Upper lobe of right lung (tissue), 1 donor: ENCODE measurements around the gene KCNJ15. TPM values are rescaled to one million over a fixed set of nuclear protein-coding genes. Genes with fewer than 3 reads are reported as not detected.

Experiments used
- ATAC-seq: fragments of 200-7000 bp; cut with Tn5 transposase; one replicate; pipeline ENCODE4 v1.9.1; 2020; ENCODE audit warnings: mild to moderate bottlenecking, moderate library complexity
- DNase-seq: peaks from one replicate; pipeline ENCODE4 v3.0.0-alpha.2; 2020
- H3K27ac ChIP-seq: fragments of 200-600 bp; one replicate; pipeline ENCODE4 v1.8.0; 2022
- H3K27me3 ChIP-seq: fragments of 200-600 bp; one replicate; pipeline ENCODE4 v1.8.0; 2022; ENCODE audit warnings: mild to moderate bottlenecking
- H3K36me3 ChIP-seq: fragments of 200-600 bp; one replicate; pipeline ENCODE4 v1.8.0; 2022
- H3K4me1 ChIP-seq: fragments of 200-600 bp; one replicate; pipeline ENCODE4 v1.8.0; 2022
- H3K4me3 ChIP-seq: fragments of 200-600 bp; one replicate; pipeline ENCODE4 v1.8.0; 2022; ENCODE audit warnings: mild to moderate bottlenecking
- H3K9me3 ChIP-seq: fragments of 200-600 bp; one replicate; pipeline ENCODE4 v1.8.0; 2022
- CTCF ChIP-seq: fragments of 200-600 bp; IDR thresholded peaks from one replicate; pipeline ENCODE4 v1.8.0; 2022; ENCODE audit warnings: antibody characterized with exemption
- intact Hi-C: fragments of 100-400 bp; cut with DNase I; formaldehyde crosslinking; loops from one replicate; pipeline ENCODE4 v1.11.0; 2022
- total RNA-seq: library from RNA; stranded (reverse); fragmentation: NEBNext Ultra II Directional; extraction: Animal tissue kit (Norgen Biotek cat#: 25700); gene quantifications from one replicate; pipeline ENCODE4 v1.2.1, GENCODE V29; 2021
- donor health status: DM: no; HTN: yes; CAD: no; lungs with severe emphysema.

KCNJ15 gene
- total RNA-seq, 1 donor from 2014 or later, result 80.1 TPM

DNA sequence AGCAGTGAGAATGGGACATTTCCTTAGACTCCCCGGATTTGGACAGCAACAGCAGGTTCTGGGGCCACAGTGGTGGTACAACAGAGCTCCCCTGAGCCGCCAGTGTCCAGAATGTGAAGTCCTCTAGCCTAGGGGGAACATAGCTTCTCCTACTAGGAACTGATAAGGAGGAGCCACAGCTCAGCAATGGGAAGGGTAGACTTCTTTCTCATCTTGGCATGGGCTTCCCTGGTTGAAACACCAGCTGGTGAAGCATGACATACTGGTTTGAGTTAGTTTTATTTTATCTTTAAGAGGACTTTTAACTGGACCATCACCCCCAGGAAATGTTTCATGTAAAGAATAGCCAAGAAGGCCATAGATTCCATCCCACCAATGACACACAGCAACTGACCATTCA lies 68.4 kb downstream of the KCNJ15 start:
- Histone ChIP-seq H3K4me1 (peaks cover 10% of the 10 kb centered on the region), H3K36me3 (no peaks in the 10 kb centered on the region), H3K9me3 (no peaks in the 10 kb centered on the region), H3K27ac (no peak overlapping the region), H3K4me3 (no peak overlapping the region), H3K27me3 (no peaks in the 10 kb centered on the region)
- intact Hi-C loops, result no loop called here
- DNase-seq, result no peak
- ATAC-seq, result no peak
- no peak for TF ChIP-seq CTCF

DNA sequence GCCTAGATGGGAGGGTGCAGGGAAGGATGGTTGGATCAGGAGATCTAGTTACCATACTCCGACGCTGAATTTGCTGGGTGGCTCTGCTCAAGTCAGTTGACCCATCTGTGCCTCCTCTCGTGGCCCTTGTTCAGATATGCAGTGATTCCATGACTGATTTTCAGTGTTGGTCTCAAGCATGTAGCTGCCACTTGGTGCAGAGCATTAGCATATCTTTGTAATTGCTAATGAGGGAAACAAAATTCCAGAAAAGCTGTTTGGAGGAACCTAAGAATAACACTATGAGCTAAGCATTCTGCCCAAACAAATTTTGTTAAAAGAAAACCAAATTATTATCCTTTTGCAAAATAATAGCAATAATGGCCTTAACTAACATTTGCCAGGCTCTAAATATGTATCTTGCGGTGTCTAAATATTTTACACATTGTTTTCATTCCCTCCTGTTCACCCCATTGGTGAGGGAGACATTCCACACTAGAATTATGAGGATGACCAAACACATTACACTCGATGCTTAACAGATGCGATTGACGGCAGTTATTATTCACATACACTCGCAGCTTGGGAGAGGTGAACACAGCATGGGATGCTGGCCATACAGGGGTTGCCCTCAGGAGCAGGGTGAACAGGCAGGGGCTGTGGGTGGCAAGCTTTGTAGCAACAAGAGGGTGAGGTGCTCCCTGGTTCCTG lies 69.1 kb downstream of the KCNJ15 start:
- intact Hi-C loops, result no loop called here
- TF ChIP-seq CTCF, result no peak
- Histone ChIP-seq H3K4me1 (peaks cover 10% of the 10 kb centered on the region), H3K36me3 (no peaks in the 10 kb centered on the region), H3K9me3 (no peaks in the 10 kb centered on the region), H3K4me3 (no peak overlapping the region), H3K27me3 (no peaks in the 10 kb centered on the region), H3K27ac (no peak overlapping the region)
- no peak for DNase-seq
- ATAC-seq, result no peak

GRCh38 chr21:38326429-38326828 lies 69.6 kb downstream of the KCNJ15 start:
- peaks cover 10% of the 10 kb centered on the region for H3K4me1 ChIP-seq
- H3K4me3 ChIP-seq, result no peak overlapping the region
- H3K9me3 ChIP-seq, result no peaks in the 10 kb centered on the region
- no peak overlapping the region for H3K27ac ChIP-seq
- H3K36me3 ChIP-seq, result no peaks in the 10 kb centered on the region
- no peaks in the 10 kb centered on the region for H3K27me3 ChIP-seq
- ATAC-seq (peak; percentile 58), DNase-seq (no peak)
- TF ChIP-seq CTCF, result no peak
- intact Hi-C loops, result no loop called here

DNA sequence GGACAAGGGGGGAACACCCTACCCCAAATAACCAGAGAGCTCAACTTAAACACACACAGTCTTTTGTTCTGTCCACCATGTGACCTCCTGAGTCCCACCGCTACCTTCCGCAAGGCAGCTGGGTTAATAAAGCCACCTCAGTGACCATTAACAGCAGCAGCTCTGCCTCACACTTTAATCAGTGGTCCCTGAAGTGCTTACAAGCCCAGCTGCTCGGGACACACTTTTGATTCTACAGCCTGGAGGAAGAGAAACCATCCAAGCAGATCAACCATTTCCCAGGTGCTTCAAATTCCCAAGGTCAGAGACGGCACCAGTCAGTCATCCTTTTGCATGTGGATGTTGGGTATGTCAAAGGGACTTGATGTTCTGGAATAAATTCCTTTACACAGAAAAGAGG lies 70.1 kb downstream of the KCNJ15 start:
- ATAC-seq (no peak), DNase-seq (no peak)
- no peaks in the 10 kb centered on the region for H3K36me3 ChIP-seq
- TF ChIP-seq CTCF, result no peak
- intact Hi-C loops, result no loop called here
- H3K27me3 ChIP-seq, result no peaks in the 10 kb centered on the region
- no peak overlapping the region for H3K27ac ChIP-seq
- no peak overlapping the region for H3K4me3 ChIP-seq
- H3K4me1 ChIP-seq, result peaks cover 10% of the 10 kb centered on the region
- H3K9me3 ChIP-seq, result no peaks in the 10 kb centered on the region

- no peaks in the 10 kb centered on the region for H3K36me3 ChIP-seq
- intact Hi-C loops, result no loop called here
Observed at GRCh38 chr21:38327984-38328383, 71.2 kb downstream of the KCNJ15 start.

More at GRCh38 chr21:38327984-38328383, 71.2 kb downstream of the KCNJ15 start:
- ATAC-seq, result no peak
- Histone ChIP-seq H3K27me3 (no peaks in the 10 kb centered on the region), H3K27ac (no peak overlapping the region), H3K9me3 (no peaks in the 10 kb centered on the region), H3K4me1 (peaks cover 10% of the 10 kb centered on the region), H3K4me3 (no peak overlapping the region)
- no peak for TF ChIP-seq CTCF
- DNase-seq, result no peak
